Measurements from ENCODE around the gene SRSF1.

The SRSF1 gene

DNA sequence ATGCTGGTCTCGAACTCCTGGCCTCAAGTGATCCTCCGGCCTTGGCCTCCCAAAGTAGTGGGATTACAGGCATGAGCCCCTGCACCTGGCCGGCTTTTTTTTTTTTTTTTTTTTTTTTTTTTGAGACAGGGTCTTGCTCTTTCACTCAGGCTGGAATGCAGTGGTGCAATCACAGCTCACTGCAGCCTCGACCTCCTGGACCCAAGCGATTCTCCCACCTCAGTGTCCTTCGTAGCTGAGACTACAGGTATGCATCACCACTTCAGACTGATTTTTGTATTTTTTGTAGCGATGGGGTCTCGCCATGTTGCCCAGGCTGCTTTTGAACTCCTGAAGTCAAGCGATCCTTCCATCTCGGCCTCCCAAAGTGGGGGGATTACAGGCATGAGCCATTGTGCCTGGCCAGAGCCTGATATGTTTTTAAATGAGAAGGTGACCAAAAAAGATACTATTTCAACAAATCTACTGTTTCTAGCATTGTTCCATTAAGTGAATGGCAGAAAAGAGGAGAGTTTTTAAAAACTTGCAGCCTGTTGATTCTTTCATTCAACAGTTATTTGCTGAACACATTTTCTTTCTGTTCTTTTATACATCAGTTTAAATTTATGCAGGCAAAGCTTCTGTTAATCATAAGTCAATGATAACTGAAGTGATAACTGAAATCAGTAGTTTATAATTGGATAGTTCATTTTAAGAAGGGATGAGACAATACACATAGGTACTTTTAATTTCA is 3.2 kb upstream of the SRSF1 start:
- no peak for DNase-seq

- peak in 1 of 2 experiments; percentile 36 for DNase-seq
These were observed 998 bp upstream of the SRSF1 start for GRCh38 chr17:58007781-58008706.

DNA sequence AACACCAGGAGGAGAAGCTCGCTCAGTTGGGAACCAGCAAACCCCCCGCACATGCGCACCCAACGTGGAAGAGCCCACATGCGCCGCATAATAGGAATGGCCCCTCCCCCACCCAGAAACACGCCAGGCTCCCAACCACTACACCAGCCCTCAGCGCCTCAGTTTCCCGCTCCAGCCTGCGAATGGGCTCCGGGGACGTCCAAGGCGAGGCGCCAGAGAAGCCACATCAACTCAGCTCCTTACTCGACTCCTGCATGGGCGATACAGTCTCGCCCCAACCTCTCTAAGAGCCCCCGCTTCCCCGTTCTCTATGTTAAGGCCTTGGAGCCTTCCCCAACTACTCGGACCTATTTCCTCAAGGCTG is 504 bp downstream of the SRSF1 start:
- peak; percentile 72 to 81 for DNase-seq

- no peak for DNase-seq
These were observed 1.1 kb downstream of the SRSF1 start for GRCh38 chr17:58005728-58006559.

- peak in 1 of 2 experiments; percentile 20 for DNase-seq
These were observed 1.9 kb downstream of the SRSF1 start for GRCh38 chr17:58005031-58005727.

DNA sequence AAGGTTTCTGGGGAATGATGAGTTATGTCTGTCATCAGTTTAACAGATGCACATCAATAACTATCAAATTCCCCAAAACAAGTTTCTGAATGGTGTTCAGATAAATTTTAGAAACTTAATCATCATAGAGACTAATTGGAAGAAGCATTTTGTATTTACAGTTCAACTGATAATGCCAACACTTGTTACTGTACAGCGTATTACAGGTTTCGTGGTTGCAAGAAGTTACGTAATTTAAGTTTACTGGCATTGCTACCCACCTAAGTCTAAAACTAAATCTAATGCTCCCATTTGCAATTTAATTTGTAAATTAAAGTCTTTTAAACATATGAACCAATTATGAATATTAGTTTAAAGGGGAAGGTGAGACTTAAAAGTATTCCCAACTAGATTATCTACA is 3.0 kb downstream of the SRSF1 start:
- DNase-seq: no peak

DNA sequence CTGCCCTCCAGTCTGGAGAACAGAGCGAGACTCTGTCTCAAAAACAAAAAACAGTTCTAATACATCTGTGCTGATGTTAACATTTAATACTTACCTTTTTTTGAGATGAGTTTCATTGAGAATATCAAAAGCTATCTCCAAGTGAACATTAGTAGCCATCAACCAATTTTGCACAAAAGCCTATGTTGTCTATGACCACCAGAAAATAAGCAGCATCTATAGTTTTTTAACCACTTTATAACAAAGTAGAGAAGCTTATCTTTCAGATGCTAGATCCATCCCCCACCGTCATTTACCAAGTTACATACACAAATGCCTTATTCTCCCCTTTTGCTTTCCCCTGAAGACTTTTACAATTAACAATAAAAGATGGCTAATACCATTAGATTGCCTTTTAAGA is 4.1 kb downstream of the SRSF1 start:
- DNase-seq: no peak

- DNase-seq: no peak
These were observed 4.7 kb downstream of the SRSF1 start for GRCh38 chr17:58002154-58002948.

GRCh38 chr17:58001461-58002124 is 5.5 kb downstream of the SRSF1 start:
- DNase-seq: no peak

DNA sequence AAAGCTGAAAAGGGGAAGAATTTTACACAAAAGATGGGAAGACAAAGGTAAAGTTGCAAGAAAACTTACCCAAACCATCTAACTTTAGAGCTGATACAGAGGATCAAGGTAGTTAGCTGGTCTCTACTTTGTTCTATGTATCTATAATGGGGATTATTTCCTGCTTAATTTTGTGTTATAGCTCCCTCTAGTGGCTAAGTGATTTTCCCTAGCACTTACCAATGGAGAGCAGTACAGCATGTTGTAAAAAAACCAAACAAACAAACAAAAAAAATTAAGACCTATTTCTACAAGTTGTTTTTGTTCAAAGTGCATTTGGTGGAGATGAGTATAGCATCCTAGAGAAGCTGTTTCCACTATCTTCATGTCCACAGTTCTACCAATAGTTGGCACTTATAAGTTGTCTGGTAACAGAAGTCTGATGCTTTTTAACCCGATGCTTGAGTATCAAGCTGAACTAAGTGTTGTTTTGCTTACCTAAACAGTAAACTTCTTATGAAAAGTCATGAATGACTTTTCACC is 7.5 kb downstream of the SRSF1 start:
- no peak for DNase-seq

GRCh38 chr17:57999010-57999495 is 8.0 kb downstream of the SRSF1 start:
- no peak for DNase-seq

- DNase-seq: no peak
These were observed 9.8 kb downstream of the SRSF1 start for GRCh38 chr17:57997085-57997809.

GRCh38 chr17:57995076-57995956 is 11.7 kb downstream of the SRSF1 start:
- peak; percentile 61 to 72 for DNase-seq

DNA sequence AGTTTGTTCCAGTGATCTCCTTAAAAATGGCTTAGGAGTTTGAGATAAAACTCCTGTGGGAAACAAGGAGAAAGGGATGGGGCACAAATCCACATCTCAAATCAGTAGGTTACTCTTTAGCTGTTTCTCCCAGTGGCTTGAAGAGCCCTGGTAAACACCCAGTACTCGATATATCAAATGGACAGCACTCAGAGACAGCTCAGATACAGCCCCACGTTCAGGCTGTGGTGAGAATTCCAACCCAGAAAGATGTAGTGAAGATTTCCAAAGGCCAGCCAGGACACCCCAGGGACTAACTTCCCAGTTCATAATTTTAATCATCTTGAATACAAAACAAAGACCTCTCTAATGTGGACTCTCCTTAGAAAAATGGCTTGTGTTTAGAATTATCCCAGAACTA is 12.6 kb downstream of the SRSF1 start:
- DNase-seq: no peak

GRCh38 chr17:57993471-57994365 is 13.3 kb downstream of the SRSF1 start:
- no peak for DNase-seq

DNA sequence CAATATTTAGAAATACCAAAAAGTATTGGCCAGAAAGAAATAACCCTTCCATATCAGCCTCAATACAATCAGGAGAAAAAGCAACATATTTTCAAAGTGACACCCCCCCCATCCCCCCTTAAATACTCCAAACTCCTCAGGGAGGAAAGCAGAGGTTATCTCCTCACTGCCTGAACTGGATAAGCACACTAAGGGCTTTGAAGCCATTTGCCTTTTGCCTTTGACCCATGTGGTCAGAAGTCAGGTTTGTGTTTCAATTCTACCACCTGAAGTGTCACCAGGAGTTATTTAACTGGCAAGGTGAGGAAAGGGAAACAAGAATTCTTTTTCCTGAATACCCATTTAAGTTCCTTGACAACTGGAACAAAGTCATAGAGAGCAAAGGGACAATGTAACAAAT is 15.5 kb downstream of the SRSF1 start:
- no peak for DNase-seq

GRCh38 chr17:57990037-57990436 is 17.0 kb downstream of the SRSF1 start:
- no peak for DNase-seq
